HL-60 (cell line): ENCODE measurements around the gene ERVMER34-1.

Source experiments
- CTCF ChIP-seq: IDR thresholded peaks from one replicate; pipeline ENCODE4 v1.5.1; 2011; ENCODE audit warnings: low read length, control low read depth, inconsistent platforms; ENCODE audit not compliant: insufficient read depth
- POLR2AphosphoS5 ChIP-seq: IDR thresholded peaks from 2 replicates; pipeline ENCODE4 v1.6.1; 2012; ENCODE audit warnings: low read depth

GRCh38 chr4:52795533-52795932, 44.3 kb upstream of the ERVMER34-1 start:
- TF ChIP-seq CTCF (no peak), POLR2AphosphoS5 (no peak)
